H9 (cell line): Measurements from ENCODE around the gene DENND1A. TPM values are rescaled to one million over a fixed set of nuclear protein-coding genes. Genes with fewer than 3 reads are reported as not detected.

Source experiments
- DNase-seq: peaks from one replicate; pipeline ENCODE4 v3.0.0-alpha.2; 2017
- H2AFZ ChIP-seq: one replicate; pipeline ENCODE4 v1.6.1; 2013; ENCODE audit warnings: mild to moderate bottlenecking, low read length, control low read depth, moderate library complexity
- H2AK5ac ChIP-seq: 2 replicates; pipeline ENCODE4 v1.6.1; 2013; ENCODE audit warnings: low read length, control low read depth, mixed read lengths; ENCODE audit not compliant: insufficient read length
- H2BK120ac ChIP-seq: one replicate; pipeline ENCODE4 v1.6.1; 2013; ENCODE audit warnings: low read depth, mild to moderate bottlenecking, low read length, control low read depth, inconsistent platforms; ENCODE audit not compliant: poor library complexity, severe bottlenecking
- H2BK12ac ChIP-seq: 2 replicates; pipeline ENCODE4 v1.6.1; 2013; ENCODE audit warnings: low read length, control low read depth, mixed read lengths, low read depth; ENCODE audit not compliant: insufficient read length
- H2BK15ac ChIP-seq: 2 replicates; pipeline ENCODE4 v1.6.1; 2013; ENCODE audit warnings: low read depth, low read length, control low read depth
- H2BK20ac ChIP-seq: one replicate; pipeline ENCODE4 v1.6.1; 2013; ENCODE audit warnings: low read depth, mild to moderate bottlenecking, low read length, control low read depth, inconsistent platforms; ENCODE audit not compliant: poor library complexity, severe bottlenecking
- H2BK5ac ChIP-seq: 2 replicates; pipeline ENCODE4 v1.6.1; 2013; ENCODE audit warnings: low read length, control low read depth, mixed read lengths; ENCODE audit not compliant: insufficient read length
- H3K14ac ChIP-seq: 2 replicates; pipeline ENCODE4 v1.6.1; 2013; ENCODE audit warnings: low read length, control low read depth; ENCODE audit not compliant: insufficient read depth
- H3K18ac ChIP-seq: 2 replicates; pipeline ENCODE4 v1.6.1; 2013; ENCODE audit warnings: low read depth, mild to moderate bottlenecking, mixed read lengths, low read length, control low read depth; ENCODE audit not compliant: insufficient read length
- H3K23ac ChIP-seq: 2 replicates; pipeline ENCODE4 v1.6.1; 2013; ENCODE audit warnings: low read length, control low read depth, mixed read lengths, low read depth; ENCODE audit not compliant: insufficient read length
- H3K23me2 ChIP-seq: 2 replicates; pipeline ENCODE4 v1.6.1; 2013; ENCODE audit warnings: low read depth, mild to moderate bottlenecking, mixed read lengths, low read length, control low read depth; ENCODE audit not compliant: insufficient read length, poor library complexity, severe bottlenecking
- H3K27ac ChIP-seq: 2 replicates; pipeline ENCODE4 v1.5.1; 2013; ENCODE audit warnings: low read length, control low read depth, mixed read lengths, low read depth; ENCODE audit not compliant: insufficient read length
- H3K27me3 ChIP-seq: 2 replicates; pipeline ENCODE4 v1.6.1; 2013; ENCODE audit warnings: low read length, control low read depth, inconsistent platforms; ENCODE audit not compliant: insufficient read depth
- H3K4ac ChIP-seq: 2 replicates; pipeline ENCODE4 v1.6.1; 2013; ENCODE audit warnings: low read depth, mild to moderate bottlenecking, control low read depth, inconsistent platforms, low read length, moderate library complexity
- H3K4me1 ChIP-seq: 2 replicates; pipeline ENCODE4 v1.6.1; 2013; ENCODE audit warnings: low read length, control low read depth, inconsistent platforms; ENCODE audit not compliant: insufficient read depth
- H3K4me2 ChIP-seq: 2 replicates; pipeline ENCODE4 v1.6.1; 2013; ENCODE audit warnings: low read length, control low read depth, mixed read lengths; ENCODE audit not compliant: insufficient read length, insufficient read depth
- H3K56ac ChIP-seq: 2 replicates; pipeline ENCODE4 v1.6.1; 2013; ENCODE audit warnings: low read depth, mild to moderate bottlenecking, mixed read lengths, low read length, control low read depth; ENCODE audit not compliant: insufficient read length
- H3K79me1 ChIP-seq: 2 replicates; pipeline ENCODE4 v1.6.1; 2013; ENCODE audit warnings: low read depth, mild to moderate bottlenecking, moderate library complexity, low read length, control low read depth, inconsistent platforms; ENCODE audit not compliant: insufficient read depth, poor library complexity, severe bottlenecking
- H3K79me2 ChIP-seq: 2 replicates; pipeline ENCODE4 v1.6.1; 2013; ENCODE audit warnings: low read length, control low read depth, inconsistent platforms; ENCODE audit not compliant: insufficient read depth
- H3K9ac ChIP-seq: 2 replicates; pipeline ENCODE4 v1.6.1; 2013; ENCODE audit warnings: low read length, control low read depth, mixed read lengths; ENCODE audit not compliant: insufficient read length; ENCODE audit errors: extremely low read depth
- H3K9me3 ChIP-seq: one replicate; pipeline ENCODE4 v1.6.1; 2013; ENCODE audit warnings: low read depth, low read length, inconsistent platforms; ENCODE audit not compliant: control insufficient read depth
- H3T11ph ChIP-seq: one replicate; pipeline ENCODE4 v1.6.1; 2013; ENCODE audit warnings: mild to moderate bottlenecking, low read length, control low read depth, inconsistent platforms
- H4K20me1 ChIP-seq: one replicate; pipeline ENCODE4 v1.6.1; 2013; ENCODE audit not compliant: control insufficient read depth, insufficient read length, insufficient read depth
- H4K5ac ChIP-seq: 2 replicates; pipeline ENCODE4 v1.6.1; 2013; ENCODE audit warnings: low read depth, mild to moderate bottlenecking, mixed read lengths, low read length, control low read depth; ENCODE audit not compliant: insufficient read length
- H4K8ac ChIP-seq: replicated peaks from 2 replicates; pipeline ENCODE4 v1.6.1; 2013; ENCODE audit warnings: low read length, control low read depth, mixed read lengths, low read depth; ENCODE audit not compliant: insufficient read length
- H4K91ac ChIP-seq: 2 replicates; pipeline ENCODE4 v1.6.1; 2013; ENCODE audit warnings: low read depth, mild to moderate bottlenecking, moderate library complexity, mixed read lengths, low read length, control low read depth; ENCODE audit not compliant: insufficient read length
- H3K27ac Mint-ChIP-seq, 3 experiments: 2 replicates in 2 of 3; 3 replicates in 1 of 3; pipeline ENCODE4 v1.8.0; 2020 to 2021; ENCODE audit warnings: mixed read lengths in 3 of 3, mild to moderate bottlenecking in 1 of 3, moderate library complexity in 1 of 3
- H3K27me3 Mint-ChIP-seq: 2 replicates; pipeline ENCODE4 v1.8.0; 2021; ENCODE audit warnings: low read depth, mild to moderate bottlenecking, moderate library complexity, mixed read lengths
- H3K36me3 Mint-ChIP-seq, 3 experiments: 2 replicates in 2 of 3; 3 replicates in 1 of 3; pipeline ENCODE4 v1.8.0; 2020 to 2021; ENCODE audit warnings: low read depth in 3 of 3, mixed read lengths in 3 of 3; ENCODE audit not compliant: insufficient read depth in 1 of 3
- H3K4me1 Mint-ChIP-seq, 2 experiments: 2 replicates each; pipeline ENCODE4 v1.8.0; 2020; ENCODE audit warnings: mixed read lengths in 2 of 2
- H3K4me3 Mint-ChIP-seq, 2 experiments: 2 replicates in 1 of 2; 3 replicates in 1 of 2; pipeline ENCODE4 v1.8.0; 2020 to 2021; ENCODE audit warnings: mild to moderate bottlenecking in 2 of 2, mixed read lengths in 2 of 2, moderate library complexity in 1 of 2
- H3K9me3 Mint-ChIP-seq, 2 experiments: 2 replicates in 1 of 2; 3 replicates in 1 of 2; pipeline ENCODE4 v1.8.0; 2020; ENCODE audit warnings: mild to moderate bottlenecking in 2 of 2, mixed read lengths in 2 of 2, moderate library complexity in 1 of 2
- WGBS: extraction: QIAGEN DNeasy Blood & Tissue Kit; methylation state at CpG from one replicate; pipeline ENCODE4 v1.1.7; 2013; ENCODE audit warnings: missing lambda C conversion rate, low lambda C conversion rate, mixed read lengths; ENCODE audit not compliant: insufficient read length; ENCODE audit errors: extremely low coverage; 5-methylcytosine and 5-hydroxymethylcytosine counted together
- total RNA-seq: library from RNA; stranded (reverse); gene quantifications from 2 replicates; pipeline ENCODE4 v1.2.1, GENCODE V29; 2021
- TF ChIP-seq, protein P1 (sequence below): fragments of 200-600 bp; sonication (generic); conservative IDR thresholded peaks from 3 replicates; pipeline ENCODE4 v1.8.0; 2021; ENCODE audit warnings: antibody characterized with exemption, mild to moderate bottlenecking

Gene DENND1A
- total RNA-seq, 1 experiment from 2014 or later = 20.4 TPM

DNA sequence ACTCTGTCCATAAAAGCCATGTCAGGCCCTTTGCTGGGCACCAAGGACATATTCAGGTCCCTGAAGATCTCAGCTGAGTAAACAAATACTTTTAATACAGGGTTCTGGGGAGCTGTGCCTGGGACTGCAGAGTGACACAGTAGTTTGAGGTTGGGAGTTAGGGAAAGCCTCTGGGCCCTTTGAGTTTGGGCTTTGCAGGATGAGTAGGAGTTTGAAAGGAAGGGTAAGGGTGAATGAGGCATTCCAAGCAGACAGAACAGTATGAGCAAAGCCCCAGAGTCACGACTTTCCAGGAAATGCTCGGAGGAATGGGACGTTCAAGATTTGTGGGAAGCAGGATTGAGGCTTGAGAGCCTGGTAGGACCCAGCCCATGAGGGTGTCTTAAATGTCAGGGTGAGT, 560.6 kb downstream of the DENND1A start:
- H3K56ac ChIP-seq = no peak overlapping the region
- WGBS = no CpG with 5 or more reads among the region's 3 CpGs
- no peaks in the 10 kb centered on the region for H3K23me2 ChIP-seq
- no peaks in the 10 kb centered on the region for H3K79me2 ChIP-seq
- no peak overlapping the region for H2BK120ac ChIP-seq
- no peak overlapping the region for H2AK5ac ChIP-seq
- H3K4me3 Mint-ChIP-seq = no peak overlapping the region
- H4K91ac ChIP-seq = no peak overlapping the region
- H3K4me1 ChIP-seq = no peaks in the 10 kb centered on the region
- no peaks in the 10 kb centered on the region; the same call in 1 of the 2 replicates for H3K27me3 ChIP-seq
- H3K27me3 Mint-ChIP-seq = peaks cover 18% of the 10 kb centered on the region
- H3T11ph ChIP-seq = no peak overlapping the region
- no peak overlapping the region for H3K9ac ChIP-seq
- no peak for DNase-seq
- H4K5ac ChIP-seq = no peak overlapping the region
- no peak overlapping the region for H3K14ac ChIP-seq
- no peak overlapping the region for H3K18ac ChIP-seq
- no peak overlapping the region for H2AFZ ChIP-seq
- H3K36me3 Mint-ChIP-seq = peaks cover 0 to 26% (median 0%) of the 10 kb centered on the region in 3 experiments; a peak in 3 of 7 replicates
- 0 out of 7 replicates have a peak overlapping the region, but pooled peaks of 2 of the 3 experiments have one; percentile 6 to 44 for H3K27ac Mint-ChIP-seq
- H4K20me1 ChIP-seq = no peaks in the 10 kb centered on the region
- no peak overlapping the region for H2BK15ac ChIP-seq
- H3K4ac ChIP-seq = no peak overlapping the region
- H2BK12ac ChIP-seq = no peak overlapping the region
- no peaks in the 10 kb centered on the region for H3K79me1 ChIP-seq
- H3K9me3 ChIP-seq = no peaks in the 10 kb centered on the region
- H3K4me1 Mint-ChIP-seq = peaks cover 28 to 39% of the 10 kb centered on the region in 2 experiments
- no peak overlapping the region for H2BK20ac ChIP-seq
- no peak overlapping the region for H2BK5ac ChIP-seq
- H3K9me3 Mint-ChIP-seq = no peaks in the 10 kb centered on the region; a peak in 1 of 5 replicates
- H4K8ac ChIP-seq = no peak overlapping the region
- TF ChIP-seq, protein P1, sequence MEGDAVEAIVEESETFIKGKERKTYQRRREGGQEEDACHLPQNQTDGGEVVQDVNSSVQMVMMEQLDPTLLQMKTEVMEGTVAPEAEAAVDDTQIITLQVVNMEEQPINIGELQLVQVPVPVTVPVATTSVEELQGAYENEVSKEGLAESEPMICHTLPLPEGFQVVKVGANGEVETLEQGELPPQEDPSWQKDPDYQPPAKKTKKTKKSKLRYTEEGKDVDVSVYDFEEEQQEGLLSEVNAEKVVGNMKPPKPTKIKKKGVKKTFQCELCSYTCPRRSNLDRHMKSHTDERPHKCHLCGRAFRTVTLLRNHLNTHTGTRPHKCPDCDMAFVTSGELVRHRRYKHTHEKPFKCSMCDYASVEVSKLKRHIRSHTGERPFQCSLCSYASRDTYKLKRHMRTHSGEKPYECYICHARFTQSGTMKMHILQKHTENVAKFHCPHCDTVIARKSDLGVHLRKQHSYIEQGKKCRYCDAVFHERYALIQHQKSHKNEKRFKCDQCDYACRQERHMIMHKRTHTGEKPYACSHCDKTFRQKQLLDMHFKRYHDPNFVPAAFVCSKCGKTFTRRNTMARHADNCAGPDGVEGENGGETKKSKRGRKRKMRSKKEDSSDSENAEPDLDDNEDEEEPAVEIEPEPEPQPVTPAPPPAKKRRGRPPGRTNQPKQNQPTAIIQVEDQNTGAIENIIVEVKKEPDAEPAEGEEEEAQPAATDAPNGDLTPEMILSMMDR = no peak
- no peak overlapping the region for H3K4me2 ChIP-seq
- no peak overlapping the region for H3K27ac ChIP-seq
- no peak overlapping the region for H3K23ac ChIP-seq
